ENCODE results near the gene UBL3. TPM values are rescaled to one million over a fixed set of nuclear protein-coding genes. Genes with fewer than 3 reads are reported as not detected.

The UBL3 gene
- total RNA-seq, 1 experiment from 2014 or later, result 19.0 TPM

- H3K36me3 Mint-ChIP-seq (ENCODE audit: insufficient read depth in 1 of 3, low read depth in 3 of 3), result no peaks in the 10 kb centered on the region; a peak in 1 of 7 replicates
- Histone ChIP-seq H3K27ac (ENCODE audit: insufficient read length, low read depth, low read length) (no peak overlapping the region), H4K8ac (replicated peaks; ENCODE audit: insufficient read length, low read depth, low read length) (no peak overlapping the region), H3K18ac (ENCODE audit: insufficient read length, low read depth, low read length) (no peak overlapping the region), H2BK12ac (ENCODE audit: insufficient read length, low read depth, low read length) (no peak overlapping the region), H3K27me3 (ENCODE audit: insufficient read depth, low read length) (no peaks in the 10 kb centered on the region), H3K9ac (ENCODE audit: extremely low read depth, insufficient read length, low read length) (no peak overlapping the region), H3K4me2 (ENCODE audit: insufficient read depth, insufficient read length, low read length) (no peak overlapping the region), H3K4ac (ENCODE audit: low read depth, low read length) (no peak overlapping the region), H4K20me1 (ENCODE audit: control insufficient read depth, insufficient read depth, insufficient read length) (no peaks in the 10 kb centered on the region), H2BK15ac (ENCODE audit: low read depth, low read length) (no peak overlapping the region), H3K4me1 (ENCODE audit: insufficient read depth, low read length) (no peaks in the 10 kb centered on the region), H3K79me1 (ENCODE audit: insufficient read depth, low read depth, low read length, poor library complexity, severe bottlenecking) (no peaks in the 10 kb centered on the region), H3T11ph (ENCODE audit: low read length) (no peak overlapping the region), H2BK5ac (ENCODE audit: insufficient read length, low read length) (no peak overlapping the region), H3K23me2 (ENCODE audit: insufficient read length, low read depth, low read length, poor library complexity, severe bottlenecking) (no peaks in the 10 kb centered on the region), H2BK120ac (ENCODE audit: low read depth, low read length, poor library complexity, severe bottlenecking) (no peak overlapping the region), H3K56ac (ENCODE audit: insufficient read length, low read depth, low read length) (no peak overlapping the region), H3K9me3 (ENCODE audit: control insufficient read depth, low read depth, low read length) (no peaks in the 10 kb centered on the region), H2AK5ac (ENCODE audit: insufficient read length, low read length) (no peak overlapping the region), H2BK20ac (ENCODE audit: low read depth, low read length, poor library complexity, severe bottlenecking) (no peak overlapping the region), H3K79me2 (ENCODE audit: insufficient read depth, low read length) (no peaks in the 10 kb centered on the region; the same call in 1 of the 2 replicates), H4K5ac (ENCODE audit: insufficient read length, low read depth, low read length) (no peak overlapping the region), H4K91ac (ENCODE audit: insufficient read length, low read depth, low read length) (no peak overlapping the region), H3K23ac (ENCODE audit: insufficient read length, low read depth, low read length) (no peak overlapping the region), H2AFZ (ENCODE audit: low read length) (no peak overlapping the region), H3K14ac (ENCODE audit: insufficient read depth, low read length) (no peak overlapping the region)
- no peak for TF ChIP-seq CTCF (conservative IDR thresholded peaks at IDR 0.05)
- no peak for DNase-seq
- H3K4me1 Mint-ChIP-seq, result peaks cover 16 to 21% of the 10 kb centered on the region in 2 experiments
- H3K4me3 Mint-ChIP-seq, result no peak overlapping the region
- H3K27ac Mint-ChIP-seq, result no peak overlapping the region
- H3K27me3 Mint-ChIP-seq (ENCODE audit: low read depth), result no peaks in the 10 kb centered on the region
- H3K9me3 Mint-ChIP-seq, result no peaks in the 10 kb centered on the region
Observed at GRCh38 chr13:29815336-29815735, 35.1 kb downstream of the UBL3 start.
